GM12891 (cell line): Measurements from ENCODE around the gene NMT1. TPM values are rescaled to one million over a fixed set of nuclear protein-coding genes. Genes with fewer than 3 reads are reported as not detected.

Experiments
- DNase-seq: peaks from one replicate; pipeline ENCODE4 v3.0.0; 2011; ENCODE audit warnings: low spot score; ENCODE audit not compliant: insufficient read length
- FAIRE-seq: peaks from 2 replicates; lab custom pipeline; 2011; peaks lifted over from hg19 to GRCh38; lab: Jason Lieb, UNC
- PAX5 ChIP-seq: IDR thresholded peaks from 2 replicates; pipeline ENCODE4 v1.6.1; 2011; ENCODE audit warnings: low read length, moderate library complexity, mild to moderate bottlenecking; ENCODE audit not compliant: insufficient read depth, severe bottlenecking
- POLR2A ChIP-seq: IDR thresholded peaks from 2 replicates; pipeline ENCODE4 v1.6.1; 2011; ENCODE audit warnings: low read depth, low read length, control low read depth
- POLR2AphosphoS5 ChIP-seq: IDR thresholded peaks from 2 replicates; pipeline ENCODE4 v1.6.1; 2011; ENCODE audit warnings: low read depth, low read length, control low read depth
- POU2F2 ChIP-seq: IDR thresholded peaks from 2 replicates; pipeline ENCODE4 v1.6.1; 2011; ENCODE audit warnings: low read depth, mild to moderate bottlenecking, control low read depth, low read length, moderate library complexity
- SPI1 ChIP-seq: IDR thresholded peaks from 2 replicates; pipeline ENCODE4 v1.6.1; 2011; ENCODE audit warnings: low read depth, low read length, control low read depth
- TAF1 ChIP-seq: IDR thresholded peaks from 2 replicates; pipeline ENCODE4 v1.6.1; 2011; ENCODE audit warnings: low read depth, low read length, control low read depth
- polyA plus RNA-seq: library from polyadenylated mRNA; unstranded; fragments of >200 nt; gene quantifications from one replicate; pipeline ENCODE4 v1.2.1, GENCODE V29; 2012; ENCODE audit warnings: low read depth, missing spikeins, inconsistent platforms; ENCODE audit not compliant: missing spikeins

NMT1 gene
- 97.0 TPM for polyA plus RNA-seq

DNA sequence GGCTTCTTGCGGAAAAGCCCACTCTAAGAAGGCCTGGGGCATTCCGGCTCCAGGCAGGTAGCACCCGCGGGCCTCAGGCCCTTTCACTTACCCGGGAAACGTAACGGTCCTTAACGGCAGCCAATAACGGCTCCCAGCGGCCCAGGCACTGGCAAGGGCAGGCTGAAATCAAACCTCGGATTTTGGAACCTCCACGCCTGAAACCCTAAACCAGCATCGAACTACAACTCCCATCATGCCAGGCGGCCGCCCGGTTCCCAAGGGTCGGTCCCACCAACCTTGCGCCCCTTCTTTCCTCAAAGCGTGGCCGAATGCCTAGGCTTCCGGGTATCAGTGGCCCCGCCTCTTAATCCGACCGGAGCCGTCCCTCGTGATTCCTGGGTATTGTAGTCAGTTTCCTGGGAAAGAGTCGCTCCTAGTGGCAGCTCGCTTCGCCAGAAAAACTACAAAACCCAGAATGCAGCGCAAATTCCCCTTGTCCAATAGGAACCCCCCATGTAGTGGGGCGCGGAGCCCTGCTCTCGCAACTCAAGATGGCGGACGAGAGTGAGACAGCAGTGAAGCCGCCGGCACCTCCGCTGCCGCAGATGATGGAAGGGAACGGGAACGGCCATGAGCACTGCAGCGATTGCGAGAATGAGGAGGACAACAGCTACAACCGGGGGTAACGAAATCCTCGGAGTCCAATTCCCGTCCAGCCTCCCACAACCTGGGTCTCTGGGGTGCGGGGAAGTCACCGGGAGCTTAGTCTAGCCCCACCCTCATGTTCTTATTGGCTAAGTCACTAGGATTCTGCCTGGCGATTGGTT, at the start of gene NMT1:
TSS of gene NMT1 (plus strand) at position 521 of the 809 bp plus-strand sequence. CDS start at position 534, 13 bp downstream.
- TF ChIP-seq TAF1 = peak; percentile 100
- TF ChIP-seq POU2F2 = peak; percentile 77
- peak; percentile 1 for TF ChIP-seq PAX5
- peak; percentile 92 for TF ChIP-seq POLR2AphosphoS5
- TF ChIP-seq POLR2A = peak; percentile 90
- TF ChIP-seq SPI1 = peak; percentile 28
- peak; percentile 81 for DNase-seq
- peak; percentile 81 for FAIRE-seq

DNA sequence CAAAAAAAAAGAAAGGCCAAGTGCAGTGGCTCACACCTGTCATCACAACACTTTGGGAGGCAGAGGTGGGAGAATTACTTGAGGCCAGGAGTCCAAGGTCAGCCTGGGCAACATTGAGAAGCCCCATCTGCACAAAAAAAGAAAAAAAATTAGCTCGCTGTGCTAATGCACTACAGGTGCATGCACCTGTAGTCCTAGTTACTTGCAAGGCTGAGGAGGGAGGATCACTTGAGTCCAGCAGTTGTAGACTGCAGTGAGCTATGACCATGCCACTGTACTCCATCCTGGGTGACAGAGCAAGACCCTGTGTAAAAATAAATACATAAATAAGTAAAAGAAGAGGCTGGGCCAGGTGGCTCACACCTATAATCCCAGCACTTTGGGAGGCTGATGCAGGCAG, 49.4 kb upstream of the NMT1 start:
- FAIRE-seq (no peak), DNase-seq (no peak)
- TF ChIP-seq TAF1 (no peak), POLR2AphosphoS5 (no peak), POU2F2 (no peak), POLR2A (no peak), PAX5 (no peak), SPI1 (no peak)

DNA sequence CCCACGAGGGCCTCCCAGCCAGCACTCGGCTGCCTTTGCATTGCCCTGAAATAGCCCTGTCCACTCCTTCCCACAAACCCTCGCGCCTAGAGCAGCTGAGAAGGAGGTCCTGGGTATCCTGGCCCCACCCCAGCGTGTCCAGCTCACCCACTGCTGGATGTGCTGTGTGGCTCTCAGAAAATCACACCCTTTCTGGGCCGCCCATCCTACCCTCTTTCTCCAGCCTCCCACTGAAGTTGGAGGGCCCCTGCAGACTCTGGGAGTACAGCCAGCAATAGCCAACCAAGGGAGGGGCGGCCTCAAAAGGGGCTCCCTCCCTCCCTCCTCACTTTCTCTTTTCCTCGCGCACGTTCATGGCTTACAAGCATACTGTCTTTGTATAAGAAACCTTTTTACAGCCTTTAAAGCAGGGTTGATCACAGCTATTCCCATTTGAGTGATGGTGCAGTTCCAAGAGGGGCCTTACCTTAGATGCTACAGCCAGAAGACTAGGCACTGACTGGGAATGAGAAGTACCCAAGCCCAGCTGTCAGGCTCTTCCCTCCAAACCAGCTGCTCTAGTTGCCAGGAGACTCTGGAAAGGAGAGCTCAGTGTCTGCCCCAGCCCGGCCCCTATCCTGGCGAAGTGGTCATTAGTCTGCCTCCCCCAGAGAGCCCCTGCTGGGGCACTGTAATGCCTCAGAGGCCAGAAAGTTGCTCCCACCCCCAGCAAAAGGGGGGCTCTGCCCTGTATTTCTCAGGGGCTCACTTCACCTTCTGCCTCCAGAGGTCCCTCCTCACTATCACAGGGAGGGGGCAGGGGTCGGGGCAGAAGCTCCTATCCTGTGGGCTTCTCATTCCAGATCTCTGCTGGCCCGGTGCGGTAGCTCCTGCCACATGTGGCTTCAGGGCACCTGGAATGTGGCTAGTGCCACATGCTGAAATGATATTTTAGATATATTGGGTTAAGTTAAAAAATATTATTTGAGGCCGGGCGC, 47.8 kb upstream of the NMT1 start:
- TF ChIP-seq POLR2AphosphoS5 = no peak
- no peak for TF ChIP-seq POU2F2
- TF ChIP-seq POLR2A = no peak
- DNase-seq = no peak
- no peak for FAIRE-seq

DNA sequence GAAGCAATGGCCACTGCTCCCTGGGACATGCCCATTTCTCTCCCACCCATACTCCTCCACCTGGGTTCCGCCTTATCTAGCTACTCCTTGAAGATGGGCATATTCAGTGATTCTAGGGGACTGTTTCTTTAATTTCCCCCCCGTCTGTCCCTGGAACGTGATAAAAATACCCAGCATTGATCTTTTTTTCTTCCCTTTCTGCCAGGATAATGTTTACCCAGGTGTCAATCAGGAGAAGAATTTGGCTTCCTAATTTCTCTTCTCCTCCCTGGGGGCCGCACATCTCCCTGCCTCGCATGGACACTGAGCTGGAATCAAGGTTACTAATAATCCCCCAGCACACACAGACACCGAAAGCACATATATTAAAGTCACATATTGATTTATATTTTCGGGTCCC, 44.9 kb upstream of the NMT1 start:
- TF ChIP-seq POU2F2 (no peak), PAX5 (no peak), SPI1 (no peak), TAF1 (no peak), POLR2AphosphoS5 (no peak), POLR2A (no peak)
- FAIRE-seq (no peak), DNase-seq (no peak)

DNA sequence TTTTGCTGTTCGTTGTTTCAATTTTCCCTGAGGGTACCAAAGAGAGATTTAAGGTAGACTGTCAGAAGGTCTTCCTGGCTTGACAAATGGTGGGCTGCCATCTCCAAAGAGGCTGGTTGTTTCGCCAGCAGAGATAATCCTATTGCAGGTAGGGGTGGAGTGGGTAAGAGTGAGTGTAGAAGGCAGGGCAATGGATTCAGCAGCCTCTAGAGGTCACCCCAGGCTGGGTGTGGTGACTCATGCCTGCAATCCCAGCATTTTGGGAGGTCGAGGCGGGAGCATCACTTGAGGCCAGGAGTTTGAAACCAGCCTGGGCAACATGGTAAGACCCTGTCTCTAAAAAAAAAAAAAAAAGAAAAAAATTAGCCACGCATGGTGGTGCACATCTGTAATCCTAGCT, 44.3 kb upstream of the NMT1 start:
- no peak for DNase-seq
- TF ChIP-seq SPI1 = no peak
- no peak for TF ChIP-seq POLR2AphosphoS5
- TF ChIP-seq POU2F2 = no peak
- TF ChIP-seq TAF1 = no peak
- no peak for FAIRE-seq

DNA sequence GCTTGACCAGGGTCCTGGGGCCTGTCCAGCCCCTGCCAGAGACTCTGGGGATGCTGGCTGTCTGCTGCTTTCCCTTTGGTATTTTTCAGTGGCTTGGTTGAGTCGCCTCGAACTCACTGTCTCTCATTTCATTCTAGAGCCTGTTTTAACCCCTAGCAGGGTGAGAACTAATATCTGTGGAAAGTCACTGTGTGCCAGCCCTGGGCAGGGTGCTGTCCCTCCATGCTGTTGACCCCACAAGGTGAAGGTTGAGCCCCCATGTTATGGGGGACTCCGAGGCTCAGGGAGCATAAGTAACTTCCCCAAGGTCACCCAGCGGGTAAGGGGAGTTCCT, 42.6 kb upstream of the NMT1 start:
- DNase-seq (no peak), FAIRE-seq (no peak)
- no peak for TF ChIP-seq TAF1
- no peak for TF ChIP-seq PAX5
- no peak for TF ChIP-seq SPI1
- TF ChIP-seq POLR2A = no peak
- no peak for TF ChIP-seq POLR2AphosphoS5
- TF ChIP-seq POU2F2 = no peak

DNA sequence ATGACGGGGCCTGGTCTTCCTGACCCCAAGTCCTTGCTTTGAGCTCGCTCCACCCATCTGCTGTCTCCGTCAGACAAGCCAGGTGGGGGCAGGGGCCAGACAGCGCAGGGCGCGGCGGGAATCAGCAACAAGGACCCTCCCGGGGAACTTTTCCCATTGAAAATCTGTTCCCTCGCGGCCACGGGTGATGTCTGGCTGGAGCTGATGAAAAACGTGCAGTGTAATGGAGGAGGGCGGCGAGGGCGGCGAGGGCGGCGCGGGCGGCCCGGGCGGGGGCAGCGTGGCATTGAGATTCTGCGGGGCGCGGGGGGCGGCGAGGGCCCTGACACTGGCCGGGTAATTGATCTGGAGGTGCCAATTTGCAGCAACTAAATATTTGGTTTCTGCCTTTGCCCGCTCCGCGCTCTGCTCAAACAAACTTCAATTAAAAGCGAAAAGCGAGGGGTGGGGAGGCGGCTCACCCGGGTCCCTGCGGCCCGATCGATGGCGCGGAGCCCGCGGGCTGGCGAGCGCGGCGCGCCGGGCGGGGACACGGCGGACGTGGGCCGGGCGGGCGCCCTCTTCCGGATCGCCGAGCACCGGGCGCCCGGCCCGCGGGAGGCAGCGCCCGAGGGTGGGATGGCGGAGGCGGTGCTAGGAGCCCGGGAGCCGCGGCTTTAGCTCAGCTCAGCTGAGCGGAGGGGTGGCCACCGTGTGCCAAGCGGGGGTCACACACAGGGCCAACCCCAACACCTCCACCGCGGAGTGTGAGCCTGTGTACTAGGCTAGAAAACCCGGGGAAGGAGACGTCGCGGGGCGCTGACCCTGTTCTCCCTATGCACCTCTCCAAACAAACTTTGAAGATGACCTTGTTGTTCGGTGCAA, 42.0 kb upstream of the NMT1 start:
- FAIRE-seq = no peak
- TF ChIP-seq SPI1 (no peak), POLR2AphosphoS5 (no peak), PAX5 (peak; percentile 22)
- DNase-seq = peak; percentile 56

DNA sequence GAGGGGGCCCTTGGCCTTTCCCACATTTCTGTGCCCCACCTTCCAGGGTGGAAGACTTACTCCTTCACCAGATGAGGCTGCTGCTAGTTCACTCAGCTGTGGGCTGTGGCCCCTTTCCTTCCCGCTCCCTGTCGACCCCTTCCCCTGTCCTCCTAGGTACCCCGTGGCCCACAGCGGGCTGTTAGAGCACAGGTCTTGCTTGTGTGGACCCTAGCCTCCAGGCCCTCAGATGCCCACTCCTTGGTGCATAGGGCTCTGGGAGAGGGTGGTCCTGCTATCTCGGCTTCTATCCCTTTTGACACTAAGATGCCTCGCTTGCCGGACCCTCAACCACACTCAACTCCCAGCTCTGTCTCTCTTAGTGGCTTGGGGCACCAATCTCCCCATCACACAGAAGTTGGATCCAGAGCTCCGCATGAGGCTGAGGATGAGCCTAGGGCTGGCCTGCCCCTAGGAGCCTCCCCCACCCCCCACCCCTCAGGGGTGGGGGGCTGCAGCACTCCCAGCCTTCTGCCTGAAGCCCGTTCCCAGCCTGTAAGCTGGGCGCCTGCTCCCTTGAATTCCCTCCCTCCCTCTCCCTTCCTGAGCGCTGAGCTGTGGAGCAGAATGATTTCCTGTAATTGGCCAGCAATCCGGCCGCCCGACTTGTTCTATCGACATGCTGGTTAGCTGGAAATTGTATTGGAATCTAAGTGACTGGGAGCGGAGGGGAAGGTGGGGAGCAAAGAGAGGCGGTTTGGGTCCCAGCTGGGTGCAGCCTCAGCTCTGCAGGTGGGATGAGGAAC, 40.6 kb upstream of the NMT1 start:
- DNase-seq (no peak), FAIRE-seq (no peak)
- TF ChIP-seq POLR2AphosphoS5 (no peak), POU2F2 (no peak), TAF1 (no peak), PAX5 (no peak), POLR2A (no peak), SPI1 (no peak)

DNA sequence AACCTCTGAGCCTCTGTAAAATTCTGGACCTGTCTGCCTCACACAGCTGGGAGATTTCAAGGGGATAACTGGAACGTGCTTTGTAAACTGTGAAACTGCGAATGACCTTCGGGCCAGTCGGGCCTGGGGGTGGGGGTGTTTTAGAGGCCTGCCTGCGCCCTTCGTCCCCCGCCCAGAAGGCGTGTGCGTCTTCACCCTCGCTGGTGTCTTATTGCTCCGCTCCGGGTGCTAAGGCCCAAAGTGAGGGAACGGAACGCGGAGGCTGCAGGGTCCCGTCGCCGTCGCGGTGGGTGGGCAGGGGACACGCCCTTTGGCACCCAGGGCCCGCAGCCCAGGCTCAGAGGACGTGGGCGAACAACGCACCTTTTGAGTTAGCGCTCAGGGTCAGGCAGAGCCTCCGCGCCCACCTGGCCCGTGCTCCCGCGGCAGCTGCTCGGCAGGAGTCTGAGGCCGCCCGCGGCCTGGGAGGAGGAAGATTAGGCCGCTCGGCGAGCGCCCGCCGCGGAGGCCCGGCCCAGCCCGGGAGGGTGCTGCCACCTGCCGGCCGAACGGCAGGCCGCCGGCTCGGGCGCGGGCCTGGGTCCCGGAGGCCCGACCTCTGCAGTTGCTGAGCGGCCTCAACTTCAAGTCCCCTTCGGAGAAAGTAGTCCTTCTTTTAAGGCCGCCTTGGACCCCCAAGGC, 39.4 kb upstream of the NMT1 start:
- TF ChIP-seq POLR2A (no peak), SPI1 (no peak), PAX5 (no peak), POLR2AphosphoS5 (no peak), TAF1 (no peak), POU2F2 (no peak)
- FAIRE-seq (peak; percentile 90), DNase-seq (peak; percentile 97)
